T-cell (primary cell): ENCODE results near the gene RNF150. TPM values are rescaled to one million over a fixed set of nuclear protein-coding genes. Genes with fewer than 3 reads are reported as not detected.

Experiments used
- ATAC-seq, 4 experiments: fragments of 200-7000 bp in 3 of 4; fragments of 150-1000 bp in 1 of 4; cut with Tn5 transposase; replicated peaks in 1 of 4; 1 replicate in 3 of 4; 2 replicates in 1 of 4; pipeline ENCODE4 v1.10.0; 2021; ENCODE audit warnings: moderate library complexity in 3 of 4, mild to moderate bottlenecking in 2 of 4, moderate number of reproducible peaks in 1 of 4
- CTCF ChIA-PET, 2 donors: fragments of 300-600 bp; sonication (Branson Sonifier 250); formaldehyde crosslinking; loops; one replicate each; lab custom pipeline; 2022; ENCODE audit warnings: antibody characterized with exemption in 2 of 2; lab: Charles Lee
- POLR2A ChIA-PET, 2 donors: fragments of 300-600 bp; sonication (Branson Sonifier 250); formaldehyde crosslinking; loops; one replicate each; lab custom pipeline; 2022; ENCODE audit warnings: antibody characterized with exemption in 2 of 2; lab: Charles Lee
- DNase-seq, 35 experiments: peaks; one replicate each; pipeline versions ENCODE4 v3.0.0 to v3.0.0-alpha.2; 2013 to 2023
- H3K27ac ChIP-seq: one replicate; pipeline ENCODE4 v1.5.1; 2013; ENCODE audit warnings: low read length
- H3K27me3 ChIP-seq, 2 experiments: replicated peaks in 1 of 2; 1 replicate in 1 of 2; 2 replicates in 1 of 2; pipeline versions ENCODE4 v1.6.1 to v1.7.0; 2013; ENCODE audit warnings: low read length in 1 of 2, mixed read lengths in 1 of 2; ENCODE audit not compliant: control insufficient read depth in 2 of 2, insufficient read depth in 2 of 2; ENCODE audit errors: extremely low read depth in 1 of 2
- H3K36me3 ChIP-seq, 2 donors: 1 replicate in 1 of 2; 2 replicates in 1 of 2; pipeline versions ENCODE4 v1.6.1 to v1.7.0; 2013; ENCODE audit warnings: low read length in 1 of 2; ENCODE audit not compliant: control insufficient read depth in 2 of 2, insufficient read depth in 1 of 2; ENCODE audit errors: extremely low read depth in 1 of 2
- H3K4me1 ChIP-seq, 2 experiments: 1 replicate in 1 of 2; 2 replicates in 1 of 2; pipeline versions ENCODE4 v1.6.1 to v1.7.0; 2013; ENCODE audit warnings: low read length in 2 of 2, mixed read lengths in 1 of 2; ENCODE audit not compliant: insufficient read depth in 2 of 2, control insufficient read depth in 1 of 2; ENCODE audit errors: extremely low read depth in 1 of 2
- H3K4me3 ChIP-seq, 2 donors: 1 replicate in 1 of 2; 2 replicates in 1 of 2; pipeline versions ENCODE4 v1.5.1 to v1.7.0; 2013; ENCODE audit warnings: mild to moderate bottlenecking in 2 of 2, low read length in 1 of 2, moderate library complexity in 1 of 2; ENCODE audit not compliant: control insufficient read depth in 1 of 2; ENCODE audit errors: extremely low read depth in 1 of 2
- H3K9me3 ChIP-seq: 2 replicates; pipeline ENCODE4 v1.7.0; 2013
- H3K27ac Mint-ChIP-seq, 2 donors: one replicate each; pipeline ENCODE4 v1.8.0; 2020 to 2021; ENCODE audit warnings: mild to moderate bottlenecking in 2 of 2, mixed read lengths in 2 of 2
- H3K27me3 Mint-ChIP-seq, 2 donors: one replicate each; pipeline ENCODE4 v1.8.0; 2021 to 2022; ENCODE audit warnings: mixed read lengths in 2 of 2
- H3K36me3 Mint-ChIP-seq: one replicate; pipeline ENCODE4 v1.8.0; 2021; ENCODE audit warnings: mixed read lengths
- H3K4me1 Mint-ChIP-seq, 3 donors: one replicate each; pipeline ENCODE4 v1.8.0; 2020 to 2022; ENCODE audit warnings: mixed read lengths in 3 of 3, mild to moderate bottlenecking in 1 of 3
- H3K4me3 Mint-ChIP-seq, 3 donors: one replicate each; pipeline ENCODE4 v1.8.0; 2020 to 2022; ENCODE audit warnings: mild to moderate bottlenecking in 3 of 3, mixed read lengths in 3 of 3, moderate library complexity in 3 of 3
- H3K9me3 Mint-ChIP-seq, 3 donors: one replicate each; pipeline ENCODE4 v1.8.0; 2020 to 2022; ENCODE audit warnings: mixed read lengths in 3 of 3
- WGBS: methylation state at CpG from one replicate; pipeline ENCODE4 v1.1.5; 2013; ENCODE audit warnings: missing lambda C conversion rate; ENCODE audit not compliant: insufficient coverage; 5-methylcytosine and 5-hydroxymethylcytosine counted together
- total RNA-seq, 35 experiments: library from RNA in 6 of 35; stranded (reverse) in 6 of 35; fragments of 120-200 nt in 1 of 35; gene quantifications; one replicate each; pipeline versions ENCODE4 v1.2.1 to v1.2.4 and lab custom pipeline; 2013 to 2026

The RNF150 gene
- total RNA-seq, 5 donors from 2014 or later (not counting 1 experiment from before 2014, with no cell fraction given): 0.09 to 0.35 (median 0.30) TPM; not detected in 2

GRCh38 chr4:140976768-140977167, 156.5 kb downstream of the RNF150 start:
- H3K27ac Mint-ChIP-seq: no peak overlapping the region
- Histone ChIP-seq H3K4me1 (no peaks in the 10 kb centered on the region), H3K9me3 (no peaks in the 10 kb centered on the region), H3K4me3 (no peak overlapping the region), H3K36me3 (no peaks in the 10 kb centered on the region), H3K27ac (no peak overlapping the region), H3K27me3 (no peaks in the 10 kb centered on the region)
- no peaks in the 10 kb centered on the region for H3K27me3 Mint-ChIP-seq
- no CpG with 5 or more reads among the region's 2 CpGs for WGBS
- ATAC-seq (no peak), DNase-seq (no peak)
- H3K4me3 Mint-ChIP-seq: no peak overlapping the region
- H3K9me3 Mint-ChIP-seq: no peaks in the 10 kb centered on the region
- ChIA-PET POLR2A (no interaction called here), CTCF (no interaction called here)
- no peaks in the 10 kb centered on the region for H3K36me3 Mint-ChIP-seq
- no peaks in the 10 kb centered on the region for H3K4me1 Mint-ChIP-seq

GRCh38 chr4:140971077-140971792, 162.0 kb downstream of the RNF150 start:
- ChIA-PET POLR2A (no interaction called here), CTCF (no interaction called here)
- ATAC-seq (no peak), DNase-seq (no peak)
- Mint-ChIP-seq H3K4me1 (no peaks in the 10 kb centered on the region), H3K36me3 (no peaks in the 10 kb centered on the region), H3K27me3 (no peaks in the 10 kb centered on the region), H3K27ac (no peak overlapping the region), H3K4me3 (no peak overlapping the region), H3K9me3 (no peaks in the 10 kb centered on the region)
- no peak overlapping the region for H3K27ac ChIP-seq
- no peaks in the 10 kb centered on the region for H3K4me1 ChIP-seq
- H3K27me3 ChIP-seq: no peaks in the 10 kb centered on the region
- no peaks in the 10 kb centered on the region for H3K36me3 ChIP-seq
- H3K9me3 ChIP-seq: no peaks in the 10 kb centered on the region
- H3K4me3 ChIP-seq: no peak overlapping the region
- 100% methylated on average over 1 of the region's 3 CpGs for WGBS

GRCh38 chr4:140969296-140969695, 164.0 kb downstream of the RNF150 start:
- H3K9me3 Mint-ChIP-seq: no peaks in the 10 kb centered on the region
- H3K4me1 ChIP-seq: no peaks in the 10 kb centered on the region
- H3K27me3 Mint-ChIP-seq: no peaks in the 10 kb centered on the region
- WGBS: 60% methylated on average over 1 of the region's 3 CpGs
- H3K27me3 ChIP-seq: no peaks in the 10 kb centered on the region
- H3K36me3 Mint-ChIP-seq: no peaks in the 10 kb centered on the region
- no peaks in the 10 kb centered on the region for H3K4me1 Mint-ChIP-seq
- H3K4me3 Mint-ChIP-seq: no peak overlapping the region
- no peak for DNase-seq
- ATAC-seq: no peak
- no peak overlapping the region for H3K27ac ChIP-seq
- H3K9me3 ChIP-seq: no peaks in the 10 kb centered on the region
- no peak overlapping the region for H3K4me3 ChIP-seq
- CTCF ChIA-PET: no interaction called here
- no peaks in the 10 kb centered on the region for H3K36me3 ChIP-seq
- POLR2A ChIA-PET: no interaction called here
- H3K27ac Mint-ChIP-seq: no peak overlapping the region

DNA sequence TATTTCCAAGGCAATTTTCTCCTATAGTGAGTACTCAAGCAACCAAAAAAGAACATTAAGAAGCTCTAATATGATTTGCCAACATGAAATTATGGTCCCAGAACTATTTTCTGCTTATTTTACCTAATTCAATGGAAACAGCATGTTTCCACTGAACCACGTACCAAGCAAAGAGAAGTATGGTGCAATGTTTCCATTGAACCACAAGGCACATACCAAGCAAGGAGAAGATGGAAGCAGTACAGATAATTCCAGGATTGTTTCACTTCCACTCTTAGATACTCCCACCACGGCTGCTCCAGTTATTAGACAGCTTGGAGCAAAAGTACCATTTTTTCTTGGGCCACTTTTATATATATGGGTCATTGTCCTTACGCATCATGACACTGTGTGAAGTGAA, 164.9 kb downstream of the RNF150 start:
- H3K4me1 Mint-ChIP-seq: no peaks in the 10 kb centered on the region
- no peaks in the 10 kb centered on the region for H3K9me3 ChIP-seq
- no peak for DNase-seq
- POLR2A ChIA-PET: no interaction called here
- no peak overlapping the region for H3K27ac Mint-ChIP-seq
- no peaks in the 10 kb centered on the region for H3K36me3 Mint-ChIP-seq
- H3K9me3 Mint-ChIP-seq: no peaks in the 10 kb centered on the region
- no peak overlapping the region for H3K4me3 Mint-ChIP-seq
- CTCF ChIA-PET: no interaction called here
- no peaks in the 10 kb centered on the region for H3K27me3 Mint-ChIP-seq
- no peaks in the 10 kb centered on the region for H3K36me3 ChIP-seq
- no peak overlapping the region for H3K4me3 ChIP-seq
- H3K27ac ChIP-seq: no peak overlapping the region
- H3K27me3 ChIP-seq: no peaks in the 10 kb centered on the region
- ATAC-seq: no peak
- H3K4me1 ChIP-seq: no peaks in the 10 kb centered on the region
- WGBS: no CpG with 5 or more reads among the region's 3 CpGs

DNA sequence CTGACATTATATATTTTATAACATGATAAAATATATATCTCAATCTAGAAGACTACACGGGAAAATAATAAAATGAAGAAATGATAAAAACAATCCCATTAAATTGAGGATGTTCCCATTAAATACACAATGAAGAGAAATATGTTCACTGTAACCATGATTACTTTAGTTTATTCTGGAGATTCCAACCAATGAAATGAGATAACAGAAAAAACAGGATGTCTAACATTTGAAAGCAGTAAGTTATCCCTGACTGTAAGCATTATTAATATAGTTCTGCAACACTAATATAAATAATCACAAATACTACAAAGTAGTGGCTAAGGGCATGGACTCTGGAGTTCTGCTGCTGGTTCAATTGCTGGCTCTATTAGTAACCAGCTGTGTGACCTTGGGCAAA, 169.4 kb downstream of the RNF150 start:
- Mint-ChIP-seq H3K27ac (no peak overlapping the region), H3K36me3 (no peaks in the 10 kb centered on the region), H3K4me3 (no peak overlapping the region), H3K9me3 (no peaks in the 10 kb centered on the region), H3K27me3 (no peaks in the 10 kb centered on the region), H3K4me1 (no peaks in the 10 kb centered on the region)
- Histone ChIP-seq H3K4me1 (no peaks in the 10 kb centered on the region), H3K27me3 (no peaks in the 10 kb centered on the region), H3K27ac (no peak overlapping the region), H3K36me3 (no peaks in the 10 kb centered on the region), H3K9me3 (no peaks in the 10 kb centered on the region), H3K4me3 (no peak overlapping the region)
- DNase-seq: no peak
- no CpG with 5 or more reads among the region's 1 CpG for WGBS
- ATAC-seq: no peak
- ChIA-PET CTCF (no interaction called here), POLR2A (no interaction called here)

DNA sequence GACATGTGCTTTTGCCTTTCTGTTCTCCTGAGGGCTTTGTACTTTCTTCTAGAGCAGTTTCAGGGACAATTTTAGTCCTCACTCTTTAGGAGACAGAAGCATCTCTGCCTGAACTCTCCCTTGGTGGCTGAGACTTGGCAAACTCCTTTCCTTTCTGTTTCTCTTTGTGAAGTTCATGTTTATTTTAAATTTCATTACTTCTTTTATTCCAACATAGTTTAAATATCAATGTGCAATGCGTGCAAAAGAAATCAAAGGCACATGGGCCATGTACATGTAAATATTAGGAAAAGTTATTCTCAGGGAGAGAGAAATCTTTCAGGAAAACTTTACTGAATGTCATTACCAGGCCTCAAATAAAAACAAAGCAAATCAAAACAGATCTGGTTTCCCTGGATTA, 177.6 kb downstream of the RNF150 start:
- no peak overlapping the region for H3K27ac ChIP-seq
- H3K9me3 ChIP-seq: no peaks in the 10 kb centered on the region
- H3K36me3 ChIP-seq: no peaks in the 10 kb centered on the region
- H3K27me3 ChIP-seq: no peaks in the 10 kb centered on the region
- WGBS: no CpG with 5 or more reads among the region's 1 CpG
- Mint-ChIP-seq H3K36me3 (no peaks in the 10 kb centered on the region), H3K4me1 (no peaks in the 10 kb centered on the region), H3K27ac (no peak overlapping the region), H3K27me3 (peaks cover 2 to 4% of the 10 kb centered on the region in 2 donors), H3K4me3 (no peak overlapping the region), H3K9me3 (peaks cover 6 to 9% (median 7%) of the 10 kb centered on the region in 3 donors)
- CTCF ChIA-PET: no interaction called here
- POLR2A ChIA-PET: no interaction called here
- no peak overlapping the region for H3K4me3 ChIP-seq
- no peaks in the 10 kb centered on the region for H3K4me1 ChIP-seq
- ATAC-seq: no peak
- DNase-seq: no peak

DNA sequence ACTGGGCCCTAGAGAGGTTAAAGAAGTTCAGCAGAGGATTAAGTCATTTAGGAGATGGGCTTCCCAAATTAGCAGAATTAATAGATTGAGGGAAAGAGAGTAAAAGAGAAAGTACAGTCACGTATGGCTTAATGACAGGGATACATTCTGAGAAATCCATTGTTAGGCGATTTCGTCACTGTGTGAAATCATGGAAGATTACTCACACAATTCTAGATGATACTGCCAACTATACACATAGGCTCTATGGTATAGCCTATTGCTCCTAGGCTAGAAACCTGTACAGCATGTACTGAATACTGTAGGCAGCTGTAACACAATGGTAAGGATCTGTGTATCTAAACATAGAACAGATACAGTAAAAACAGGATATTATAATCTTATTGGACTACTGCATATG, 180.6 kb downstream of the RNF150 start:
- Histone ChIP-seq H3K36me3 (no peaks in the 10 kb centered on the region), H3K27ac (no peak overlapping the region), H3K4me1 (no peaks in the 10 kb centered on the region), H3K4me3 (no peak overlapping the region), H3K27me3 (no peaks in the 10 kb centered on the region), H3K9me3 (no peaks in the 10 kb centered on the region)
- Mint-ChIP-seq H3K27me3 (peaks cover 2 to 4% of the 10 kb centered on the region in 2 donors), H3K9me3 (peaks cover 6 to 9% (median 7%) of the 10 kb centered on the region in 3 donors), H3K36me3 (no peaks in the 10 kb centered on the region), H3K4me3 (no peak overlapping the region), H3K4me1 (no peaks in the 10 kb centered on the region), H3K27ac (no peak overlapping the region)
- CTCF ChIA-PET: no interaction called here
- ATAC-seq (no peak), DNase-seq (no peak)
- WGBS: no CpG with 5 or more reads among the region's 3 CpGs
- POLR2A ChIA-PET: no interaction called here
